ENCODE results near the gene MGARP. TPM values are rescaled to one million over a fixed set of nuclear protein-coding genes. Genes with fewer than 3 reads are reported as not detected.

MGARP gene
- total RNA-seq, 2 experiments from 2014 or later, result 2.6 TPM; not detected in 1

GRCh38 chr4:139241784-139242151 lies 38.3 kb downstream of the MGARP start:
- peaks cover 35% of the 10 kb centered on the region for H3K4me1 ChIP-seq (ENCODE audit: insufficient read depth, low read length, poor library complexity, severe bottlenecking)
- no peak for DNase-seq (ENCODE audit: low spot score)
- POLR2A ChIA-PET, result interaction anchor here (0.9 to 5.3 kb wide), 3 partner anchors 10 to 49 kb away, joined by 3 to 26 read pairs (median 18); no protein-coding TSS in a partner anchor
- H3K9me2 ChIP-seq (ENCODE audit: insufficient read depth, low read length), result no peaks in the 10 kb centered on the region
- H4K20me1 ChIP-seq (ENCODE audit: insufficient read depth, low read length), result no peaks in the 10 kb centered on the region
- CTCF ChIA-PET (ENCODE audit: unreplicated experiment), result no interaction called here
- TF ChIP-seq EZH2phosphoT487 (IDR thresholded peaks at IDR 0.05; ENCODE audit: borderline replicate concordance, low read depth, low read length), result no peak
- no peak for TF ChIP-seq CTCF (conservative IDR thresholded peaks at IDR 0.05; ENCODE audit: low read length)
- BruUV-seq (replicated peaks), result no TSS peak
- intact Hi-C loops (cut with micrococcal nuclease; ENCODE audit: unreplicated experiment), result no loop called here
- H3K9me3 ChIP-seq (ENCODE audit: low read length), result peaks cover 25% of the 10 kb centered on the region
- H3K4me2 ChIP-seq (ENCODE audit: low read length), result peak overlapping the region; percentile 38; the same call in 1 of the 2 replicates
- H2AFZ ChIP-seq (ENCODE audit: low read length), result peak overlapping the region; percentile 50; the same call in 1 of the 2 replicates
- no peaks in the 10 kb centered on the region for H3K79me2 ChIP-seq (ENCODE audit: insufficient read depth, low read depth, low read length)
- H3K27ac ChIP-seq (ENCODE audit: low read depth, low read length, poor library complexity, severe bottlenecking), result peak overlapping the region; percentile 45
- H3K4me3 ChIP-seq (ENCODE audit: low read depth, low read length, poor library complexity, severe bottlenecking), result no peak overlapping the region
- peaks cover 3% of the 10 kb centered on the region; the same call in 1 of the 2 replicates for H3K36me3 ChIP-seq (ENCODE audit: insufficient read depth, low read length)

GRCh38 chr4:139241086-139241783 lies 38.8 kb downstream of the MGARP start:
- Histone ChIP-seq H3K36me3 (ENCODE audit: insufficient read depth, low read length) (peaks cover 3% of the 10 kb centered on the region; the same call in 1 of the 2 replicates), H3K9me3 (ENCODE audit: low read length) (peaks cover 26% of the 10 kb centered on the region), H2AFZ (ENCODE audit: low read length) (peak overlapping the region; percentile 50; the same call in 1 of the 2 replicates), H3K79me2 (ENCODE audit: insufficient read depth, low read depth, low read length) (no peaks in the 10 kb centered on the region), H3K4me1 (ENCODE audit: insufficient read depth, low read length, poor library complexity, severe bottlenecking) (peaks cover 35% of the 10 kb centered on the region), H3K9me2 (ENCODE audit: insufficient read depth, low read length) (no peaks in the 10 kb centered on the region), H3K4me2 (ENCODE audit: low read length) (peak overlapping the region; percentile 38), H3K27ac (ENCODE audit: low read depth, low read length, poor library complexity, severe bottlenecking) (peak overlapping the region; percentile 45), H3K4me3 (ENCODE audit: low read depth, low read length, poor library complexity, severe bottlenecking) (no peak overlapping the region), H4K20me1 (ENCODE audit: insufficient read depth, low read length) (no peaks in the 10 kb centered on the region)
- ChIA-PET CTCF (ENCODE audit: unreplicated experiment) (no interaction called here), POLR2A (interaction anchor here (0.9 to 5.3 kb wide), 4 partner anchors 9 to 49 kb away, joined by 3 to 26 read pairs (median 12); no protein-coding TSS in a partner anchor)
- intact Hi-C loops (cut with micrococcal nuclease; ENCODE audit: unreplicated experiment), result no loop called here
- BruUV-seq (replicated peaks), result no TSS peak
- TF ChIP-seq CTCF (conservative IDR thresholded peaks at IDR 0.05; ENCODE audit: low read length), result no peak
- TF ChIP-seq EZH2phosphoT487 (IDR thresholded peaks at IDR 0.05; ENCODE audit: borderline replicate concordance, low read depth, low read length), result no peak
- DNase-seq (ENCODE audit: low spot score), result peak; percentile 36
